WTC11 (cell line): ENCODE measurements around the gene INSC. TPM values are rescaled to one million over a fixed set of nuclear protein-coding genes. Genes with fewer than 3 reads are reported as not detected.

Experiments used
- ATAC-seq: fragments of 200-7000 bp; cut with Tn5 transposase; 2 replicates; pipeline ENCODE4 v1.10.0; 2021; ENCODE audit warnings: mild to moderate bottlenecking, moderate library complexity
- CTCF ChIA-PET: fragments of 300-600 bp; sonication (Branson Sonifier 250); formaldehyde crosslinking; loops from one replicate; lab custom pipeline; 2021; ENCODE audit warnings: antibody characterized with exemption; lab: Charles Lee
- POLR2A ChIA-PET: fragments of 350-600 bp; sonication (Branson Sonifier 250); formaldehyde crosslinking; loops from one replicate; lab custom pipeline; 2021; ENCODE audit warnings: antibody characterized with exemption; lab: Charles Lee
- DNase-seq: peaks from one replicate; pipeline ENCODE4 v3.0.0; 2021; ENCODE audit warnings: low spot score
- H3K27ac Mint-ChIP-seq: 2 replicates; pipeline ENCODE4 v1.8.0; 2021; ENCODE audit warnings: mixed read lengths
- H3K27me3 Mint-ChIP-seq: 2 replicates; pipeline ENCODE4 v1.8.0; 2021; ENCODE audit warnings: low read depth, mild to moderate bottlenecking, moderate library complexity, mixed read lengths
- H3K36me3 Mint-ChIP-seq: 2 replicates; pipeline ENCODE4 v1.8.0; 2021; ENCODE audit warnings: mixed read lengths
- H3K4me1 Mint-ChIP-seq: 2 replicates; pipeline ENCODE4 v1.8.0; 2022; ENCODE audit warnings: mixed read lengths
- H3K4me3 Mint-ChIP-seq: 2 replicates; pipeline ENCODE4 v1.8.0; 2021; ENCODE audit warnings: mild to moderate bottlenecking, moderate library complexity, mixed read lengths
- H3K9me3 Mint-ChIP-seq: 2 replicates; pipeline ENCODE4 v1.8.0; 2021; ENCODE audit warnings: mixed read lengths
- AFF4 ChIP-seq: sonication (generic); formaldehyde crosslinking; IDR thresholded peaks from 2 replicates; pipeline ENCODE4 v1.8.1; 2023; ENCODE audit warnings: mild to moderate bottlenecking, missing genetic modification reagents, borderline replicate concordance
- ATF6 ChIP-seq: sonication (generic); formaldehyde crosslinking; IDR thresholded peaks from 2 replicates; pipeline ENCODE4 v1.8.1; 2023; ENCODE audit warnings: mild to moderate bottlenecking, missing genetic modification reagents
- CBFB ChIP-seq: sonication (generic); formaldehyde crosslinking; IDR thresholded peaks from 2 replicates; pipeline ENCODE4 v1.8.1; 2022; ENCODE audit warnings: mild to moderate bottlenecking, low read depth, missing genetic modification reagents
- E2F1 ChIP-seq: sonication (generic); formaldehyde crosslinking; IDR thresholded peaks from 2 replicates; pipeline ENCODE4 v1.8.0; 2022; ENCODE audit warnings: mild to moderate bottlenecking, missing genetic modification reagents
- FOXJ3 ChIP-seq: sonication (generic); formaldehyde crosslinking; IDR thresholded peaks from 2 replicates; pipeline ENCODE4 v1.9.0; 2021; ENCODE audit warnings: missing genetic modification reagents, mild to moderate bottlenecking, borderline replicate concordance
- FOXP1 ChIP-seq: sonication (generic); formaldehyde crosslinking; IDR thresholded peaks from 2 replicates; pipeline ENCODE4 v1.8.0; 2022; ENCODE audit warnings: missing genetic modification reagents, mild to moderate bottlenecking, moderate library complexity, borderline replicate concordance
- FOXP4 ChIP-seq: sonication (generic); formaldehyde crosslinking; IDR thresholded peaks from 2 replicates; pipeline ENCODE4 v1.8.0; 2022; ENCODE audit warnings: mild to moderate bottlenecking, missing genetic modification reagents
- HMGXB4 ChIP-seq: sonication (generic); formaldehyde crosslinking; IDR thresholded peaks from 2 replicates; pipeline ENCODE4 v1.8.1; 2023; ENCODE audit warnings: mild to moderate bottlenecking, moderate library complexity, missing genetic modification reagents
- IRF1 ChIP-seq: sonication (generic); formaldehyde crosslinking; IDR thresholded peaks from 2 replicates; pipeline ENCODE4 v1.8.0; 2023; ENCODE audit warnings: missing genetic modification reagents
- ZNF512 ChIP-seq: sonication (generic); formaldehyde crosslinking; IDR thresholded peaks from 2 replicates; pipeline ENCODE4 v1.8.1; 2022; ENCODE audit warnings: missing genetic modification reagents, borderline replicate concordance
- total RNA-seq: library from RNA; stranded (reverse); gene quantifications from 3 replicates; pipeline ENCODE4 v1.2.3, GENCODE V29; 2021

INSC gene
- total RNA-seq, 1 experiment from 2014 or later: 0.44 TPM

GRCh38 chr11:15177491-15177890 is 62.8 kb downstream of the INSC start (continued):
- TF ChIP-seq AFF4 (CRISPR knock-in tag) (no peak), IRF1 (CRISPR knock-in tag) (no peak), FOXJ3 (CRISPR knock-in tag) (no peak), HMGXB4 (CRISPR knock-in tag) (no peak), ATF6 (CRISPR knock-in tag) (no peak), CBFB (no peak), FOXP4 (CRISPR knock-in tag) (no peak)

GRCh38 chr11:15178214-15178613 is 63.5 kb downstream of the INSC start:
- H3K4me3 Mint-ChIP-seq: no peak overlapping the region
- no peaks in the 10 kb centered on the region; the same call in 1 of the 2 replicates for H3K27me3 Mint-ChIP-seq
- TF ChIP-seq FOXP1 (CRISPR knock-in tag): no peak
- no peak for TF ChIP-seq ZNF512
- no peak for TF ChIP-seq E2F1 (CRISPR knock-in tag)
- peaks cover 15% of the 10 kb centered on the region for H3K4me1 Mint-ChIP-seq
- ChIA-PET CTCF (no interaction called here), POLR2A (no interaction called here)
- H3K27ac Mint-ChIP-seq: no peak overlapping the region
- ATAC-seq (no peak), DNase-seq (no peak)
- no peaks in the 10 kb centered on the region for H3K36me3 Mint-ChIP-seq
- no peaks in the 10 kb centered on the region for H3K9me3 Mint-ChIP-seq
